ENCODE data around the gene SURF4.

Gene SURF4

DNA sequence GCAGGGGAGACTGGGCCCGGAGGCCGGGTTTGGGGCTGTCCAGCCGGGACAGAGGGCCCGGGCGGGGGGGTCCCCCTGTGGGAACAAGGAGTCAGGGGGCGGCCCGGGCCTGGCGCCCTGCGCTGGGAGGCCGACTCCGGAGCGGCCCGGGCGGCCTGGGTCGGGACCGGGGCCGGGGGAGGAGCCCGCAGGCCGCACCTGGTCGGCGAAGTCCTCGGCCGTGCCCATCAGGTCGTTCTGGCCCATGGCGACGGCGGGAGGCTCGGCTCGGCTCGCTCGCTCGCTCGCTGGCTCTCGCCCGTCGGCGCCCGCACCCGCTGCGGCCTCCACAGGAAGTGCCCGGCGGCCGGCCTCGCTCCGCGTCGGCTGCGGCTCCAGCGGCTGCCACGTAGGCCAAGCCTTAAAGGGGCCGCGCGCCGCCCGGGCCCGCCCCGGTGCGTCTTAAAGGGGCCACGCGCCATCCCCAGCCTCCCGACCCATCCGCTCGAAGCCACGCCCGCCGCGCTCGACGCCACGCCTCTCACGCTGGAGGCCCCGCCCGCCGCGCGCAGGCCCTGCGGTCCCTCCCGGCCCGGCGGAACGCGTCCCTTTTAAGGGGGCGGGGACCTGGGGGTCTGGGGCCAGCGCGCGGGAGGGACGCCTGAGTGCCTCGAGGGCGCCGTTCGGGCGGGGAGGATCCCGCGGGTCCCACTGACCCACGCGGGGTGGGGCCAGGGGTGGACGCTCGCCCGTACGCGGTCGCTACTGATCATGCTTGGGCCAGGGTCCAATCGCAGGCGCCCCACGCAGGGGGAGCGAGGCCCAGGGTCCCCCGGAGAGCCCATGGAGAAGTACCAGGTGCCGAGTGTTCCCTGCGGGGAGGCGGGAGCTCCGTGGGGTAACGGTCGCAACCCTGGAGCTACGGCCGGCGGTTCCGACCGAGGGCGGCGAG, at the start of gene SURF4, which contains the start of gene STKLD1:
Gene SURF4, minus strand, starts transcription at position 337 of the 931 bp plus-strand sequence. Its CDS starts 91 bp downstream, at position 246.
Gene STKLD1, plus strand, starts transcription at position 643 of the 931 bp plus-strand sequence. Its CDS starts 108 bp downstream, at position 751.
- DNase-seq (ENCODE audit: low read depth) = peak; percentile 97

DNA sequence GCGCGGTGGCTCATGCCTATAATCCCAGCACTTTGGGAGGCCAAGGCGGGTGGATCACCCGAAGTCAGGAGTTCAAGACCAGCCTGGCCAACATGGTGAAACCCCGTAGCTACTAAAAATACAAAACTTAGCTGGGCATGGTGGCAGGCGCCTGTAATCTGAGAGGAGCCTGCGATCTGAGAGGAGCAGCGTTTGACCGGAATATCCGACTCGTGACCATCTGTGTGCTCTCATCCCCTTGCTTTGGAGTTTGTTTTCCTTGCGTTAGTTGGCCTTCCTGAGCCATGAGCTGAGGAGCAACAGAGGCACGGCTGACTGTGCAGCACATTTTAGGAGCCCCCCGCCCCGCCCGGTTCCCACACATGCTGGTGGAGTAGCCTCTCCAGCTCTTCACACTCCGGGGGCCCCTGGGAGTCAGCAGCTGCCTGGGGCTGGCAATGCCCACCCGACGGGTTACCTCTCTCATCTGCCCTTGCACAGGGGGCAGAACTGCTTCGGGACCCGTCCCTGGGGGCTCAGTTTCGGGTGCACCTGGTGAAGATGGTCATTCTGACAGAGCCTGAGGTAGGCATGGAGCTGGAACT, 49.3 kb upstream of the SURF4 start:
- no peak for DNase-seq (ENCODE audit: low read depth)

DNA sequence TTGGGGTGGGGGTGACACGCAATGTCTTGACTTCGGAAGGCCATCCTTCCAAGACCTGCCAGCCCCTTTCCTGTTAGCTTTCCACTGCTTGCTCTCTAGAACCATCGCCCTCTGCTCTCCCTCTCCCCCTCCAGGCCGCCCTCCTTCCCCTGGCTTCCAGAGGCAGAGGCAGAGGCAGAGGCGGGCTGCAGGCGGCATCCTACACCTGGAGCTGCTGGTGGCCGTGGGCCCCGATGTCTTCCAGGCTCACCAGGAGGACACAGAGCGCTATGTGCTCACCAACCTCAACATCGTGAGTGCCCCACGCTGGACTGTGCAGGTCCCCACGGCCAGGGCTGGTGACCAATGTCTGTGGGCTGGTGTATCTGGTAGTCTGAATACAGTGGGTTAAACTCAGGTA, 48.3 kb upstream of the SURF4 start:
- no peak for DNase-seq (ENCODE audit: low read depth)

DNA sequence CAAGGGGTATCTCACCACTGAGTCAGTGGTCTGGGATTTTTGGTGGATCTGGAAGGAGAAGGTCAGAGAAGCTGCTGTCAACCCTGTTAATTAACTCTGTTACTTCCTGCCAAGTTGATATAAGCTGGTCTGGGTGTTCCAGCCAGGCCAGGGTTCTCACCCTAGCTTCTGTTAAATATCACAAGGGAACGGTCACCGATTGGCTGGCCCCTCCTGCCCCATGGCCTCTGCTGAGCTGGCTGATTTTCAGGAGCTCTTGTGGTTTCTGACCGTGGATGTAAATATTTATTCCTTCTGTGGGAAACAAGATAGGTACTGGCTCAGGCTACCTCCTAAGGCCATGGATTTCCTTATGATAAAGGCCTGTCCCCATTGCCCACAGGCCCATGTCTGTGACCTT, 47.4 kb upstream of the SURF4 start:
- peak; percentile 13 for DNase-seq (ENCODE audit: low read depth)

DNA sequence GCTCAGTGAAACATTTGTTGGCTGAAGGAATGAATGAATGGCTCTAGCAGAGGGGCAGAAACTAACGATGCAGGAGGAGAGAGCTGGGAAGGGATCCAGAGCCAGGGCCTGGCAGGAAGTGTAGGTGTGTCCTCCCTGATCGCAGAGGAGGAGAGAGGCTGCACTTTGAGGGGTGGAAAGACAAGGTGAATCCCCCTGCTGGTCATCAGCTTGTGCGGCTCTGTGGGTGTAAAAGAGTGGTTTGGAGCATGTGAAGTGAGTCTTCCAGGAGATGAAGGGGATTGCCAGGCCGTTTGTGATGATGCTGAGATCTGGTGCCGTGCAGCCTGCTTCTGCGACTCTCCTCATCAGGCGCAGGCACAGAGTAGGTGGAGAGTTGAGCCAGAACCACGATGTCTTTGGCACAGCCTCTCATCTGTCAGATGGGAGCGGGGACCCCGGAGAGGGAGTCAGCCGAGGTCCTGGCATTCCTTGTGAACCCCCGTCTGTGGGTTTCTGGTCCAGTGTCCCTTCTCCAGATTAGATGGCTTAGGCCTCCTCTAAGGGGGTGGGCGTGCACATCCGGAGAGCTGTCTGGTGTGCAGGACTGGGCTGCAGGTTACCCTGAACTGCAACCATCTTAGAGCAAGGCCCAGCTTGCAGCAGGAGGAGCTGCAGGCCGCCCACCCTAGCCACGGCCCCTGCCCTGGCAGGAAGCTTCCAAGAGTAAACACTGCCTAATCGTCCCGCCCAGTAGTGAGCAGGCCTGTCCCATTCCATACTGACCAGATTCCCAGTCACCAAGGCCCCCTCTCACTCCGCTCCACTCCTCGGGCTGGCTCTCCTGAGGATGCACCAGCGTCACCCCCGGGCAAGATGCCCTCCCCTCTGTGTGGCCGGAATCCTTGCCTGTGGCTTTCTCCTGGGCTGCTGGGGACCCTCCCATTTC, 46.0 kb upstream of the SURF4 start, which contains the start of gene ADAMTS13:
Gene ADAMTS13, plus strand, starts transcription at position 753 of the 928 bp plus-strand sequence. Its CDS starts 77 bp downstream, at position 830.
- no peak for DNase-seq (ENCODE audit: low read depth)

DNA sequence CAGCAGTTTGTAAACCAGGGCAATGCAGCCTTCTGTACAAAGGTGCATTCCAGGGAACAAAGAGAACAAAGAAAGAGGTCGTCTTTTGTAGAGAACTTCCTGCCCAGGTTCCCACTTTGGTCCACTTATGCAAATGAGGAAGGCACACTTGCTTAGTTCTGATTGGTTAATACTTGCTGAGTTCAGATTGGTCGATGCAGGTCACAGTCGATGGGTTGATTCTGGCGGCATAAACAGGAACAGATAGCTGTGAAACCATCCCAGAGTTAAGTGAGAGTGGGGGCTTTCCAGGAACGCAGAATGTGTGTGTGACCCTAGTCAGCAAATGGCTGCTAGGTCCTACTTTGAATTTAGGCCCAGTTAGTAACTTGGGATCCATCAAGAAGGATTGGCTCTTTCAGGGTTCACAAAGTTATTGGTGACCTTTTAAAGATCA, 44.5 kb upstream of the SURF4 start:
- DNase-seq (ENCODE audit: low read depth) = no peak

DNA sequence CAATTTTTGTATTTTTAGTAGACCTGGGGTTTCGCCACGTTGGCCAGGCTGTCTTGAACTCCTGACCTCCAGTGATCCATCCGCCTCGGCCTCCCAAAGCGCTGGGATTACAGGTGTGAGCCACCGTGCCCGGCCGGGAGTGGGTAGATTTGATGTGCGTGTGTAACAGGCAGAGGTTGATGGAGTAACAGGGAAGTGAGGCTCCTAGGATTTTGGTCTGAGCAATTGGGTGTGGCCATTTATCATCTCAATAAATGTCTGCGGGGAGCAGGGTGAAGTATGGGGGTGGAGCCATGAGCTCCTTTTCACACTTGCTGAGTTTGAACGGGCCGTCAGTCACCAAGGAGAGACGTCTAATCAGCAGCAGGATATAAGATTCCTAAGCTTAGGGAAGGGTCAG, 43.1 kb upstream of the SURF4 start:
- DNase-seq (ENCODE audit: low read depth) = no peak

DNA sequence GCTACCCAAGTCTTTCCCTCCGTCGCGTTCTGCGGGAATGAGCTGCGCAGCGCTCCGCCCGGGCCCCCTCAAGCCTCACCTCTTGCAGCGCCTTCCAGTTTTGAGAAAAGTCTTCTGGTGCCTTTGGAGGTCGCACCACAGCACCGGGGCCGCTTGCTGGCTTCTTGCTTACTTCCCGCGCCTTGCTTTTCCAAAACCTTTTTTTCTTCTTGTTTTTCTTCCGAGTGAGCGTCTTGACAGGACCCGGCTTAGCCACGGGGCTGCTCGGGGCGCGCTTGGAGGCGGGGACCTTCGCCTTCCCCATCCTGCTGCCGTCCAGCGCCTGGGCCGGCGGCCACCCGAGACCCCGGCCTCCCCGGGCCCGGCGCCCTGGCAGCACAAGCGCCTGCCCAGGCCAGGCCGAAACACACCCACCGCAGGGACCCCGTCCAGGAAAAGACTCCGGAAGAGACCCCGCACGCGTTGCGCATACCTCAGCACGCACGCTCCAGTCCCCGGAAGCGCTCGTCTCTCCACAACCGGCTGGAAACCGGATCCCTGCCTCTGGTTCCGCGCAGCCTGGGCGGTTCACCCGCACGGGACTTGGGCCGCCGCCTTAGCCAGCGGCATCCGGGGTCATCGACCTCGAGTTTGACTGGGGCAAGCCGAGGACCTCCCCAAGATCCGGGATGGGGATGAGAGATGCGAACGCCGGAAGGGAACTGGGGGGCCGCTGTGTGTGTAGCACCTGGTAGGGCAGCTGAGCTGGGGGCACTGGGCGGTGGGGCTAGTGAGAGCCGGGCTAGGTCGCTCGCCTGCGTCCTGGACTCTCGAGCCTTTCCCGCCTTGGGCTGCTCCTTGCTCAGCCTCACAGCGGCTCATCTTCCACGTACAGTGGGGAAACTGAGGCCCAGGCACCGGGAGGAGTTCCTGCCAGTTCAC, 41.9 kb upstream of the SURF4 start, which contains the start of gene REXO4:
Gene REXO4, minus strand, starts transcription at position 470 of the 921 bp plus-strand sequence. Its CDS starts 166 bp downstream, at position 304.
- DNase-seq (ENCODE audit: low read depth) = peak; percentile 87

DNA sequence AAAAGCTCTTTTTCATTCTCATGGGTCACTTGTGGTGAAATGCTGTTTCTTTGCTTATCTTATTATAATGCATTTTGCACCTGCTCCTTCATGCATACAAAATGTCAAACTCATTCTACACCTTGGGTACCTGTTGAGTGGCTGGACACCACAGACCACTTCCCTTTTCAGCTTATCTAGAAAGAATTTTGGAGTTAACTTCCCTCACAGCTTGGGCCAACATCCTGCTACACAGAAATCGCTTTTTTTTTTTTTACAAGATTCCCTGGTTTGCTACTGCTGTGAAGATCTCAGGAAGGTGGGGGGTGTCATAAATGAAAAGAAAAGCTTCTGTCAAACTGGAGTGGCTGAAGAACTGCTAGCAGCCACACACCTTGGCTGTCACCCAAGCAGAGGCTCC, 39.3 kb upstream of the SURF4 start:
- no peak for DNase-seq (ENCODE audit: low read depth)

DNA sequence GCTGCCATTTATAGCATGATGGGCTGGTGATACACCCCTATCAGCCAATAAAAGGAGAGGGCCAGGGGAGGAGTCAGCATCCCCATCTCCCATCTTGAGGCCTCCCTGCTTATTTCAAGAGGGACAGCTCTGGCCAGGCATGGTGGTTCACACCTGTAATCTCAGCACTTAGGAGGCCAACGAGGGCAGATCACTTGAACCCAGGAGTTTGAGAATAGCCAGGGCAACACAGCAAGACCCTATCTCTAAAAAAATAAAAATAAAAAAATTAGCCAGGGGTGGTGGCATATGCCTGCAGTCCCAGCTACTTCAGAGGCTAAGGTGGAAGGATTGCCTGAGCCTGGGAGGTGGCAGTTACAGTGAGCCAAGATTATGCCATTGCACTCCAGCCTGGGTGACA, 32.2 kb upstream of the SURF4 start:
- no peak for DNase-seq (ENCODE audit: low read depth)

DNA sequence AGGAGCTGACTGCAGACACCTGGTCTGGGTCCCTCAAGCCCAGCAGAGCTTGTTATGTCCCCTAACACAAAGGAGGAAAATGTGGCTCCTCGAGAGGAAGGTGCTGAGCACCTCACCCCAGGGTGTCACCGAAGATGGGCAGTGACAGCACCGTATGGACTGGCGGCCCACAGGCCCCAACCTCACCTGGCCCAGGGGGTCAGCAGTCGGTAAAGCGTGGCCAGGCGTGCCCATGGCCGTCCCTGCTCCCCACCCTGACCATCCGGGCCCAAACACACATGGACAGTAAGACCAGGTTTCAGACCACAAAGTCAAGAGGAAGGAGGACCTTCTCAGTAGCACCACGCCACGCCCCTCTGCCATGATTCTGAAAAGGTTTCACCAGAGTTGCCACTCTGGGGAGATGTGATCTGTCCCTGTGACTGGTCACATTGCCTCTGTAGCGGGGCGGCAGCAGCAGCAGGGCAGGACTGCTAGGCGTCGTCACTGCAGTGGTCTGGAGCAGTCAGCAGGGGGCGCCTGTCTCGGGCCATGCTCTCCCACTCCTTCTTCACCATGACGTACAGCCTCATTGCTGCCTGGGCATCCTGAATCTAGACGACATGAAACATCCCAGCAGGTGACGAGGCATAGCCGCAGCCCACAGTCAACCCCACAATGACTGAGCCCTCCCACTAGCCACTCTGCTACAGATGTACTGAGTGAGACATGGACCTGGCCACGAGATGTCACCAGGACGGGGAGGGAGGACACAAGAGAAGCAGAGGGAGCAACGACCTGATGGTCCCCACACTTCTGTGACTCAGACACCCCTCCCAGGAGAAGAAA, 30.8 kb upstream of the SURF4 start:
- peak; percentile 60 for DNase-seq (ENCODE audit: low read depth)

DNA sequence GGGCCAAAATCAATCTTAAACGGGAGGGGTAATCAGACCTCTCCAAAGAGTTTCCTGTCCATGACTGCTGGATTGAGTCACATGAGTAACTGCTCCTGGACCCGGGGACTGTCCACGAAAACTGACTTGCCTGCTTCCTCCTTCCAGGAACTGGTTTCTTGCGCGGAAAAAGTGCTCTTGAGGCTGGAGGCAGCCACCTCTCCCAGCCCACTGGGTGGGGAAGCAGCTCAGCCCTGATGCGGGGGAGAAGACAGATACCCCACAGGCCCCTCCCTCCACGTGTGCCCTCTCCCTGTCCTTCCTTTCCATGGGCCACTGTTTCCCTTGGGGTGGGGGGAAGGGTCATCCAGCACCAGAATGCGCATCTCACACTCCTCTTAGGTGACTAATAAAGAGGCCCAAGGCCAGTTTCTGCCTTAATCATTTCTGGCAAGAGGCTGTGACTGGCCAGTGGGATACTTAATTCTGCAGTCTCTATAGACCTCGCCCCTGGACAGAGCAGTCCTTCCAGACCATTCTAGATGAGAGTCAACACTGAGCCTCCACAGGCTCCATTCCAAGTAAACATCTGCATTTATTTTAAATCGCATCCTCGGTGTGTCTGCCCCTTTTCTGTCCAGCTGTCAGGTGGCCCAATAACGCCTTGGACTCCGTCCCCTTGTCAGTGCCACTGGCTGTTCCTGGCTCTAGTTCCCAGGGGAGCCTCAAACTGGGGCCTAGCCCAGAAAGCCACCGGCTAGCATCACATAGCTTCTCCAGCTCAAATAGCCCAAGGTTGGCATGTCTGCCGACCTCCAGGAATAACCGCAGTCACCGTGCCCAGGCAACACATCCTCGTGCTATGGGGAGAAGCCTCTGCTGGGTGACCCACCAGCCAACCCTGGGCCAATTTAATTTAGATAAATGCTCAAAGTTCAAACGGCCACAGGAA, 29.9 kb upstream of the SURF4 start:
- DNase-seq (ENCODE audit: low read depth) = no peak

DNA sequence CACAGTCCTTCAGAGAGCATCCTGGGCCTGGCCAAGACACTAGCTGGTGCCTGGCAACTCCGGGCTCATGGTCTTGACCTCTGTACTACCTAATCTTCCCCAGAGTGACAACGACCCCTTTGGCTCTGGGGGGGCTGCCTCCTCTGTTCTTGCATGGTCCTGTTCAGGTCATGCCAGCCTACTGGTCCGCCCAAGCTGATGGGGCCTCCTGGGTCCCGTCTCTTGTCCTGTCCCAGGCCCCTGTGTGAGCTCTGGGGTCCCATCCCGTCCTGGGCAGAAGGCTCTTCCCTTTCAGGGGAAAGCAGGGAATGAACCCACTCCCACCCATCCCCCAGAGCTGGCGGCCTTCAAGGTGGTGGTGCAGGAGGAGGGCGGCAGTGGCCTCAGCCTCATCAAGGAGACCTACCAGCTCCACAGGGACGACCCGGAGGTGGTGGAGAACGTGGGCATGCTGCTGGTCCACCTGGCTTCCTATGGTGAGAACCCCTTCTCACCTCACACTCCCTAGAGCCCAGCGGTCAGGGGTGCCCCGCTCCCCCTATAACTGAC, 28.7 kb upstream of the SURF4 start:
- no peak for DNase-seq (ENCODE audit: low read depth)

DNA sequence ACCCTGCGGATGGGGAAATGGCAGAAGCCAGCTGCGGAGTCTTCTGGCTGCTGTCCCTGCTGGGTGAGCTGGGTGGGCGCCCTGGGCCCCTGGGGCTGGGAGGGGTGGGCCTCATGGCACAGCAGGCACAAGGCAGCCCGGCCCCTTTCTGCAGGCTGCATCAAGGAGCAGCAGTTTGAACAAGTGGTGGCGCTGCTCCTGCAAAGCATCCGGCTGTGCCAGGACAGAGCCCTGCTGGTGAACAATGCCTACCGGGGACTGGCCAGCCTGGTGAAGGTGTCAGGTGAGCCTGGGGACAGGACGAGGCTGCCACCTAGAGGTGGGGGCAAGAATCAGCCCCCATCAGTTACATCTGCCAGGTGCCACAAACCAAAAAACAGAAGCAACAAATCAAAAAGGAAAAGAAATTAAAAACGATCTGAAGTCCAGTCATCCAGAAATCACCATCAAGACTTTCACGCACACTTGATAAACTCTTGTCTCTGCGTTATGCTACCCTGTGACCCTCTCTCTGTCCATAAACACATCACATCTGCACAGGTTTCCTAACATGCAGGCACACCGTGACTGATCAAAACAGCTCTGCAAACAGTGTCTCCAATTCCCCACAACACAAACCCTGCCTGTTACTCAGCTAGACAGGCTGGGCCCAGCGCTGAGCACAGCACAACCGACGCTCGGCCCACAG, 28.1 kb upstream of the SURF4 start:
- DNase-seq (ENCODE audit: low read depth) = no peak

DNA sequence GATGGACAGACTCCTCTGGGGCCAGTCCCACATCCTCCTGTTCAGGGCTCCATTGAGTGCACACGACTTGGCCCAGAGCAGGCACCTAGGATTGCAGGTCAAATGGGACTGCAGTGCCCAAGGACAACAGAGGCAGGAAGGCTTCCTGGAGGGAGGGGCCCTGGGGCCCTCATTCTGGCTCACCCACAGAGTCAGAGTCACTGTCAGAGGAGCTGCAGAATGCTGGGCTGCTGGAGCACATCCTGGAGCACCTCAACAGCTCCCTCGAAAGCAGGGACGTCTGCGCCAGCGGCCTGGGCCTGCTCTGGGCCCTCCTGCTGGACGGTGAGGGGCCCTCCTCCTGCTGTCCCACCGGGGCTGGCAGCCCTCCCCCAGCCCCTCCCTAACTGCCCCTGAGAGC, 26.8 kb upstream of the SURF4 start:
- DNase-seq (ENCODE audit: low read depth) = no peak

DNA sequence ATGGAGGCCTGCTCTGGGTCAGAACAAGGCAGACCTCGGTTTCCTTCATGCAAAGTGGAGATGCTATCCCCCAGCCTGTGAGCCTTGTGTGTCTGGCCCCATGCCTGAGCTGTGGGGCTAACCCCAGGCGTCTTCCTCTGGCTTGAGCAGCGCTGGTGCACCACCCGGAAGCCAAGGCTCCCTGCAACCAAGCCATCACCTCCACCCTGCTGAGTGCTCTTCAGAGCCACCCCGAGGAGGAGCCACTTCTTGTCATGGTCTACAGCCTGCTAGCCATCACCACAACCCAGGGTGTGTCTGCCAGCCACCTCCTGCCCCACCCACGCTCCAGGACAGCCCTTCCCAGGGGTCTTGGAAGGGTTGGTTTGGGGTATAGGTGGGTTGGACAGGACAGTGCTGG, 25.7 kb upstream of the SURF4 start:
- DNase-seq (ENCODE audit: low read depth) = no peak

DNA sequence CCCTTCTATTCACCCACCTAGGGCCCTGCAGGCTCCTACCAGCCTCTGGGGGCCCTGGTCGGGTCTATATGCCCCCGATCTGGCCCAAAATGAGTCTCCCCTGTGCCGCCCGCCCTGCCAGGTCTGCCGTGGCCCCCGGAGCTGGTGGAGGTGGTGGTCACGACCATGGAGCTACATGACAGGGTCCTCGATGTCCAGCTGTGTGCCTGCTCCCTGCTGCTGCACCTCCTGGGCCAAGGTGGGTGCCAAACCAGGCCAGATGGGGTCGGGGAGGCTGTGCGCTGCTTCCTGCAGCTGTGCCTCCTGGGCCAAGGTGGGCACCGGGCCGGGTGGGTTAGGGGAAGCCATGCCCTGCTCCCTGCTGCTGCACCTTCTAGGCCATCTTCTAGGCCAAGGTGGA, 24.4 kb upstream of the SURF4 start:
- DNase-seq (ENCODE audit: low read depth) = no peak

DNA sequence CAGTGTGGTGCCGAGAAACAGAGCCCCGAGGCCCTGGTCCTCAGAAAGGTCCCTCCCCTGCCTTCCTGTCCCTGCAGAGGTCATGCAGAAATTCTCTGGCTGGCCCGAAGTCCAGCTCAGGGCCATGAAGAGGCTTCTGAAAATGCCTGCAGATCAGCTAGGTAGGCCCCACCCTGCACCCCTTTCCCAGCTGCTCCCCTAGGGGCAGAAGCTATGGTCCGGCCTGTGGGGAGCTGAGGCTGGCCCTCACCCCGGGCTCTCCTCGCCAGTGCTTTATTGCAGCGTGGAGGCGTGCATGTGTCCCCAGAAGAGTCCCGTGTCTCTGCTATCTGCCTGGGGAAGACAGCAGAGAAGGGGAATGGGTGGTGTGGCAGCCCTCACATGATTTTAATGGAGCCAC, 22.0 kb upstream of the SURF4 start:
- DNase-seq (ENCODE audit: low read depth) = no peak
